SK-N-SH treated with all-trans-retinoic acid at 6 μM for 48 hours (cell line): ENCODE results near the gene CEP164.

ENCODE experiments used
- ATAC-seq: fragments of 200-7000 bp; cut with Tn5 transposase; 3 replicates; pipeline ENCODE4 v1.9.1; 2020; ENCODE audit warnings: mild to moderate bottlenecking, moderate library complexity
- ARNTL ChIP-seq: fragments of 450-650 bp; formaldehyde crosslinking; IDR thresholded peaks from 2 replicates; pipeline ENCODE4 v1.5.0; 2020; ENCODE audit warnings: low read depth, mild to moderate bottlenecking, moderate library complexity, borderline replicate concordance
- BACH2 ChIP-seq: fragments of 250-450 bp; sonication (Bioruptor Pico); IDR thresholded peaks from 2 replicates; pipeline ENCODE4 v1.9.0; 2021; ENCODE audit warnings: mild to moderate bottlenecking, borderline replicate concordance
- CREB5 ChIP-seq: fragments of 250-450 bp; sonication (Bioruptor Pico); IDR thresholded peaks from 2 replicates; pipeline ENCODE4 v1.5.1; 2020; ENCODE audit warnings: low read depth, mild to moderate bottlenecking, moderate library complexity
- CSDC2 ChIP-seq: fragments of 250-450 bp; sonication (Bioruptor Pico); IDR thresholded peaks from 2 replicates; pipeline ENCODE4 v1.5.0; 2020; ENCODE audit warnings: mild to moderate bottlenecking, moderate library complexity
- CSRNP3 ChIP-seq: fragments of 250-450 bp; sonication (Bioruptor Pico); IDR thresholded peaks from 2 replicates; pipeline ENCODE4 v1.5.1; 2021; ENCODE audit warnings: mild to moderate bottlenecking, moderate library complexity
- ESRRG ChIP-seq: fragments of 250-450 bp; sonication (Bioruptor Pico); IDR thresholded peaks from 2 replicates; pipeline ENCODE4 v1.6.1; 2021; ENCODE audit warnings: mild to moderate bottlenecking
- GLIS3 ChIP-seq: fragments of 250-450 bp; sonication (Bioruptor Pico); IDR thresholded peaks from 2 replicates; pipeline ENCODE4 v1.5.0; 2020; ENCODE audit warnings: mild to moderate bottlenecking, moderate library complexity
- ISL1 ChIP-seq: fragments of 250-450 bp; sonication (Bioruptor Pico); IDR thresholded peaks from 2 replicates; pipeline ENCODE4 v2.1.2; 2022; ENCODE audit warnings: mild to moderate bottlenecking, moderate library complexity
- OSR1 ChIP-seq: fragments of 250-450 bp; sonication (Bioruptor Pico); IDR thresholded peaks from 2 replicates; pipeline ENCODE4 v1.8.0; 2022; ENCODE audit warnings: moderate library complexity, mild to moderate bottlenecking, inconsistent platforms
- PATZ1 ChIP-seq: fragments of 250-450 bp; sonication (Bioruptor Pico); IDR thresholded peaks from 2 replicates; pipeline ENCODE4 v1.8.0; 2020; ENCODE audit warnings: mild to moderate bottlenecking, moderate library complexity, borderline replicate concordance
- POU6F1 ChIP-seq: fragments of 250-450 bp; sonication (Bioruptor Pico); IDR thresholded peaks from 2 replicates; pipeline ENCODE4 v1.8.0; 2021; ENCODE audit warnings: low read depth, mild to moderate bottlenecking, moderate library complexity, borderline replicate concordance
- PPARA ChIP-seq: fragments of 250-450 bp; sonication (Bioruptor Pico); IDR thresholded peaks from 2 replicates; pipeline ENCODE4 v1.5.0; 2020; ENCODE audit warnings: mild to moderate bottlenecking, borderline replicate concordance
- RARB ChIP-seq: fragments of 250-450 bp; sonication (Bioruptor Pico); IDR thresholded peaks from 2 replicates; pipeline ENCODE4 v1.8.0; 2021; ENCODE audit warnings: mild to moderate bottlenecking, moderate library complexity
- SNAI2 ChIP-seq: fragments of 250-450 bp; sonication (Bioruptor Pico); IDR thresholded peaks from 2 replicates; pipeline ENCODE4 v1.5.0; 2020; ENCODE audit warnings: mild to moderate bottlenecking, moderate library complexity
- TCF4 ChIP-seq: fragments of 250-450 bp; sonication (Bioruptor Pico); IDR thresholded peaks from 2 replicates; pipeline ENCODE4 v1.8.0; 2021; ENCODE audit warnings: mild to moderate bottlenecking, moderate library complexity, borderline replicate concordance
- TOX ChIP-seq: fragments of 250-450 bp; sonication (Bioruptor Pico); IDR thresholded peaks from 2 replicates; pipeline ENCODE4 v1.8.0; 2021; ENCODE audit warnings: mild to moderate bottlenecking, moderate library complexity, borderline replicate concordance
- TSHZ2 ChIP-seq: fragments of 250-450 bp; sonication (Bioruptor Pico); IDR thresholded peaks from 2 replicates; pipeline ENCODE4 v1.5.0; 2020; ENCODE audit warnings: mild to moderate bottlenecking, moderate library complexity
- ZC3H10 ChIP-seq: fragments of 250-450 bp; sonication (Bioruptor Pico); IDR thresholded peaks from 2 replicates; pipeline ENCODE4 v1.5.1; 2021; ENCODE audit warnings: mild to moderate bottlenecking, moderate library complexity
- ZFP3 ChIP-seq: fragments of 250-450 bp; sonication (Bioruptor Pico); IDR thresholded peaks from 2 replicates; pipeline ENCODE4 v1.5.0; 2020; ENCODE audit warnings: mild to moderate bottlenecking, moderate library complexity
- ZFP30 ChIP-seq: fragments of 450-650 bp; formaldehyde crosslinking; IDR thresholded peaks from 2 replicates; pipeline ENCODE4 v1.5.0; 2022; ENCODE audit warnings: mild to moderate bottlenecking, moderate library complexity
- ZNF565 ChIP-seq: fragments of 450-650 bp; formaldehyde crosslinking; conservative IDR thresholded peaks from 2 replicates; pipeline ENCODE4 v1.5.0; 2020; ENCODE audit warnings: low read depth, mild to moderate bottlenecking, moderate library complexity
- ZNF70 ChIP-seq: fragments of 450-650 bp; formaldehyde crosslinking; IDR thresholded peaks from 2 replicates; pipeline ENCODE4 v1.5.0; 2020; ENCODE audit warnings: mild to moderate bottlenecking, moderate library complexity
- ZNF8 ChIP-seq: fragments of 450-650 bp; formaldehyde crosslinking; IDR thresholded peaks from 2 replicates; pipeline ENCODE4 v1.5.0; 2020; ENCODE audit warnings: mild to moderate bottlenecking, moderate library complexity

Gene CEP164

DNA sequence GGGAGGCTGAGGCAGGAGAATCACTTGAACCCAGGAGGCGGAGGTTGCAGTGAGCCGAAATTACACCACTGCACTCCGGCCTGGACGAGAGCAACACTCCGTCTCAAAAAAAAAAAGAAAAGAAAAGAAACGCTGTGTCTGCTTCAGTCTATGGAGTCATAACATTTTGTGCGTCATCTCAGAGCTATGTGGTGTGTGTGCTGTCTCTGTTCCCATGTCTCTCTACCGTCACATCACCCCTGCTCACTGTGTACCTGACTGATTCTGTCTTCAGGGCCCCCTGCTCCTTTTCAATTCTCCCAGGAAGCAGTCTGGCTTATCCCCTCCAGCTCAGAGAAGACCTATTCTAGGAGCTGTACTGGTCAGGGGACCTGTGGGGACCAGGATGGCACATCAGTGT is 29.5 kb upstream of the CEP164 start:
- no peak for TF ChIP-seq BACH2 (CRISPR knock-in tag)
- no peak for TF ChIP-seq ZNF8 (CRISPR knock-in tag)
- no peak for TF ChIP-seq ISL1 (CRISPR knock-in tag)
- TF ChIP-seq POU6F1 (CRISPR knock-in tag): no peak
- no peak for TF ChIP-seq ZC3H10 (CRISPR knock-in tag)
- TF ChIP-seq CREB5 (CRISPR knock-in tag): no peak
- TF ChIP-seq CSDC2 (CRISPR knock-in tag): no peak
- TF ChIP-seq GLIS3 (CRISPR knock-in tag): no peak
- TF ChIP-seq ZNF70 (CRISPR knock-in tag): no peak
- no peak for TF ChIP-seq ARNTL

GRCh38 chr11:117299351-117300282 is 28.0 kb upstream of the CEP164 start:
- ATAC-seq: no peak; the same call in 2 of the 3 replicates
- TF ChIP-seq ZFP3 (CRISPR knock-in tag): no peak
- no peak for TF ChIP-seq PPARA
- no peak for TF ChIP-seq ARNTL
- no peak for TF ChIP-seq CSDC2 (CRISPR knock-in tag)
- TF ChIP-seq CSRNP3: no peak
- no peak for TF ChIP-seq SNAI2
- no peak for TF ChIP-seq ZNF70 (CRISPR knock-in tag)
- TF ChIP-seq ESRRG (CRISPR knock-in tag): no peak
- no peak for TF ChIP-seq TOX (CRISPR knock-in tag)
- no peak for TF ChIP-seq ZFP30 (CRISPR knock-in tag)
- TF ChIP-seq ZC3H10 (CRISPR knock-in tag): no peak
- TF ChIP-seq TCF4: no peak
- no peak for TF ChIP-seq TSHZ2 (CRISPR knock-in tag)
- TF ChIP-seq ZNF8 (CRISPR knock-in tag): no peak
- no peak for TF ChIP-seq PATZ1 (CRISPR knock-in tag)
- TF ChIP-seq RARB (CRISPR knock-in tag): no peak
- no peak for TF ChIP-seq BACH2 (CRISPR knock-in tag)
- no peak for TF ChIP-seq ZNF565 (CRISPR knock-in tag)
- no peak for TF ChIP-seq OSR1 (CRISPR knock-in tag)

More for the DNA sequence above, 29.5 kb upstream of the CEP164 start:
- ATAC-seq: no peak
